SK-N-SH (cell line): ENCODE results near the gene OR10T2. TPM values are rescaled to one million over a fixed set of nuclear protein-coding genes. Genes with fewer than 3 reads are reported as not detected.

Source experiments
- CTCF ChIA-PET: fragments of 300-600, 350-600 bp; formaldehyde crosslinking; extraction: SDS; loops from one replicate; lab custom pipeline; 2021; lab: Yijun Ruan, JAX
- POLR2A ChIA-PET: fragments of 350-600 bp; sonication (Branson Sonifier 250); formaldehyde crosslinking; extraction: SDS; loops from one replicate; lab custom pipeline; 2020; ENCODE audit warnings: antibody characterized with exemption, inconsistent platforms; lab: Yijun Ruan, JAX
- DNase-seq: peaks from one replicate; pipeline ENCODE4 v3.0.0; 2012
- H2AFZ ChIP-seq: fragments of 200-600 bp; sonication (generic); 2 replicates; pipeline ENCODE4 v1.8.1; 2016; ENCODE audit warnings: antibody characterized with exemption, mild to moderate bottlenecking, low read depth
- H3F3A ChIP-seq: fragments of 200-600 bp; sonication (generic); replicated peaks from 2 replicates; pipeline ENCODE3; 2016; ENCODE audit warnings: antibody characterized with exemption, mild to moderate bottlenecking; ENCODE audit not compliant: insufficient read depth
- H3K27ac ChIP-seq, 2 experiments: fragments of 200-500 bp in 1 of 2; fragments of 200-600 bp in 1 of 2; sonication (Bioruptor generic) in 1 of 2; sonication (generic), shearing (Covaris generic) in 1 of 2; 2 replicates each; pipeline versions ENCODE4 v1.5.1 to v1.6.1; 2014 to 2016; ENCODE audit warnings: low read depth in 2 of 2, inconsistent platforms in 1 of 2, low read length in 1 of 2, mild to moderate bottlenecking in 1 of 2, mixed read lengths in 1 of 2
- H3K27me3 ChIP-seq: fragments of 200-600 bp; sonication (generic), shearing (Covaris generic); 2 replicates; pipeline ENCODE4 v1.6.1; 2016; ENCODE audit warnings: mixed run types; ENCODE audit not compliant: insufficient read depth
- H3K36me3 ChIP-seq, 2 experiments: fragments of 200-500 bp in 1 of 2; fragments of 200-600 bp in 1 of 2; sonication (Bioruptor generic) in 1 of 2; sonication (generic) in 1 of 2; replicated peaks in 1 of 2; 2 replicates each; pipeline versions ENCODE3 to v1.5.1; 2014 to 2016; ENCODE audit warnings: low read length in 1 of 2, mild to moderate bottlenecking in 1 of 2; ENCODE audit not compliant: insufficient read depth in 2 of 2, control insufficient read depth in 1 of 2
- H3K4me1 ChIP-seq, 2 experiments: fragments of 200-500 bp in 1 of 2; fragments of 200-600 bp in 1 of 2; sonication (Bioruptor generic) in 1 of 2; sonication (generic), shearing (Covaris generic) in 1 of 2; 2 replicates each; pipeline versions ENCODE4 v1.5.1 to v1.6.1; 2014 to 2016; ENCODE audit warnings: low read depth in 1 of 2, low read length in 1 of 2, mixed run types in 1 of 2; ENCODE audit not compliant: insufficient read depth in 2 of 2, control insufficient read depth in 1 of 2
- H3K4me2 ChIP-seq: fragments of 200-600 bp; sonication (generic), shearing (Covaris generic); 2 replicates; pipeline ENCODE4 v1.6.1; 2017; ENCODE audit warnings: mixed run types
- H3K4me3 ChIP-seq, 2 experiments: fragments of 200-500 bp in 1 of 2; fragments of 200-600 bp in 1 of 2; sonication (Bioruptor generic) in 1 of 2; sonication (generic), shearing (Covaris generic) in 1 of 2; 2 replicates each; pipeline versions ENCODE4 v1.5.1 to v1.8.1; 2014 to 2016; ENCODE audit warnings: low read depth in 2 of 2, inconsistent platforms in 1 of 2, low read length in 1 of 2, mild to moderate bottlenecking in 1 of 2, mixed read lengths in 1 of 2, moderate library complexity in 1 of 2
- H3K79me2 ChIP-seq: fragments of 200-600 bp; sonication (generic); 2 replicates; pipeline ENCODE4 v1.8.1; 2017; ENCODE audit warnings: mild to moderate bottlenecking; ENCODE audit not compliant: insufficient read depth
- H3K9ac ChIP-seq: fragments of 200-600 bp; sonication (generic); 2 replicates; pipeline ENCODE4 v1.6.1; 2017; ENCODE audit warnings: mixed run types
- H3K9me2 ChIP-seq: fragments of 200-600 bp; sonication (generic); 2 replicates; pipeline ENCODE4 v1.6.1; 2017; ENCODE audit warnings: mixed run types
- H3K9me3 ChIP-seq: fragments of 200-600 bp; sonication (generic); 2 replicates; pipeline ENCODE4 v1.6.1; 2017; ENCODE audit warnings: mixed run types, mild to moderate bottlenecking, moderate library complexity
- H4K20me1 ChIP-seq: fragments of 200-600 bp; sonication (generic); 2 replicates; pipeline ENCODE4 v1.6.1; 2017; ENCODE audit warnings: mild to moderate bottlenecking, mixed run types; ENCODE audit not compliant: insufficient read depth
- CTCF ChIP-seq: fragments of 200-600 bp; sonication (generic); IDR thresholded peaks from 2 replicates; pipeline ENCODE4 v1.6.1; 2017; ENCODE audit warnings: antibody characterized with exemption, mild to moderate bottlenecking, moderate library complexity
- ELF1 ChIP-seq: IDR thresholded peaks from 2 replicates; pipeline ENCODE4 v1.4.0; 2012
- EP300 ChIP-seq, 2 experiments: IDR thresholded peaks; 2 replicates each; pipeline versions ENCODE4 v1.4.0 to v1.6.1; 2012; ENCODE audit warnings: borderline replicate concordance in 1 of 2, low read depth in 1 of 2, low read length in 1 of 2
- EZH2phosphoT487 ChIP-seq: fragments of 200-600 bp; sonication (generic); IDR thresholded peaks from 2 replicates; pipeline ENCODE4 v1.6.1; 2017; ENCODE audit warnings: low read depth, mixed run types, mild to moderate bottlenecking, antibody characterized with exemption, moderate library complexity, borderline replicate concordance
- FOSL2 ChIP-seq: IDR thresholded peaks from 2 replicates; pipeline ENCODE4 v1.4.0; 2012; ENCODE audit warnings: low read depth, mild to moderate bottlenecking, moderate library complexity, borderline replicate concordance
- FOXJ3 ChIP-seq: sonication (generic); formaldehyde crosslinking; IDR thresholded peaks from 2 replicates; pipeline ENCODE4 v1.5.1; 2020; ENCODE audit warnings: mild to moderate bottlenecking, missing genetic modification reagents
- IRF3 ChIP-seq: fragments of 150-350 bp; IDR thresholded peaks from 2 replicates; pipeline ENCODE4 v1.6.1; 2016; ENCODE audit warnings: mild to moderate bottlenecking, low read depth, low read length
- JUND ChIP-seq: IDR thresholded peaks from 2 replicates; pipeline ENCODE4 v1.4.0; 2012
- NRF1 ChIP-seq: IDR thresholded peaks from 2 replicates; pipeline ENCODE4 v1.6.1; 2012; ENCODE audit warnings: low read depth, mild to moderate bottlenecking, low read length
- POLR2AphosphoS5 ChIP-seq: IDR thresholded peaks from 2 replicates; pipeline ENCODE4 v1.6.1; 2012; ENCODE audit warnings: low read depth, low read length
- RFX5 ChIP-seq: IDR thresholded peaks from 2 replicates; pipeline ENCODE4 v1.6.1; 2012; ENCODE audit warnings: mild to moderate bottlenecking, improper control_type of control experiment, low read length
- SIN3A ChIP-seq: IDR thresholded peaks from 2 replicates; pipeline ENCODE4 v1.6.1; 2012; ENCODE audit warnings: low read depth, mild to moderate bottlenecking, low read length, moderate library complexity, borderline replicate concordance
- TCF12 ChIP-seq: IDR thresholded peaks from 2 replicates; pipeline ENCODE4 v1.4.0; 2012
- USF2 ChIP-seq: fragments of 150-350 bp; IDR thresholded peaks from 2 replicates; pipeline ENCODE4 v1.6.1; 2017; ENCODE audit warnings: antibody characterized with exemption, low read length, low read depth, borderline replicate concordance
- WGBS: methylation state at CpG from one replicate; pipeline ENCODE4 v1.1.6; 2017; ENCODE audit warnings: low lambda C conversion rate; 5-methylcytosine and 5-hydroxymethylcytosine counted together
- polyA plus RNA-seq, 3 experiments: library from polyadenylated mRNA; depleted of rRNA; stranded (reverse); fragments of >200 nt; gene quantifications; 2 replicates each; pipeline ENCODE4 v1.2.3, GENCODE V29; 2012
- TF ChIP-seq, protein P1 (sequence below): IDR thresholded peaks from 2 replicates; pipeline ENCODE4 v1.4.0; 2012; ENCODE audit warnings: low read depth, borderline replicate concordance

Gene OR10T2
- polyA plus RNA-seq, 1 of the 3 experiments (the other 2 are of a cell fraction), result not detected

- H2AFZ ChIP-seq, result no peak within 1 kb of the TSS
- no peaks in the 10 kb centered on the region for H3K9me3 ChIP-seq
- H3K9me2 ChIP-seq, result no peaks in the 10 kb centered on the region
- H3K9ac ChIP-seq, result no peak within 1 kb of the TSS
- H3K79me2 ChIP-seq, result no peaks in the 10 kb centered on the region
- DNase-seq, result no peak
- CTCF ChIA-PET, result no interaction called here
- H3K27me3 ChIP-seq, result no peaks in the 10 kb centered on the region
- H3F3A ChIP-seq, result no peaks in the 10 kb centered on the region
- TF ChIP-seq EZH2phosphoT487, result no peak
- no peak for TF ChIP-seq EP300 (IDR thresholded peaks at IDR 0.05; ENCODE audit: borderline replicate concordance in 1 of 2, low read depth in 1 of 2, low read length in 1 of 2)
- TF ChIP-seq TCF12, result no peak
- TF ChIP-seq USF2, result no peak
- TF ChIP-seq ELF1, result no peak
- no peak for TF ChIP-seq CTCF
- no peak for TF ChIP-seq RFX5
- TF ChIP-seq JUND, result no peak
- TF ChIP-seq, protein P1, sequence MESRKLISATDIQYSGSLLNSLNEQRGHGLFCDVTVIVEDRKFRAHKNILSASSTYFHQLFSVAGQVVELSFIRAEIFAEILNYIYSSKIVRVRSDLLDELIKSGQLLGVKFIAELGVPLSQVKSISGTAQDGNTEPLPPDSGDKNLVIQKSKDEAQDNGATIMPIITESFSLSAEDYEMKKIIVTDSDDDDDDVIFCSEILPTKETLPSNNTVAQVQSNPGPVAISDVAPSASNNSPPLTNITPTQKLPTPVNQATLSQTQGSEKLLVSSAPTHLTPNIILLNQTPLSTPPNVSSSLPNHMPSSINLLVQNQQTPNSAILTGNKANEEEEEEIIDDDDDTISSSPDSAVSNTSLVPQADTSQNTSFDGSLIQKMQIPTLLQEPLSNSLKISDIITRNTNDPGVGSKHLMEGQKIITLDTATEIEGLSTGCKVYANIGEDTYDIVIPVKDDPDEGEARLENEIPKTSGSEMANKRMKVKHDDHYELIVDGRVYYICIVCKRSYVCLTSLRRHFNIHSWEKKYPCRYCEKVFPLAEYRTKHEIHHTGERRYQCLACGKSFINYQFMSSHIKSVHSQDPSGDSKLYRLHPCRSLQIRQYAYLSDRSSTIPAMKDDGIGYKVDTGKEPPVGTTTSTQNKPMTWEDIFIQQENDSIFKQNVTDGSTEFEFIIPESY, result no peak
- no peak for TF ChIP-seq FOSL2
- no peak for TF ChIP-seq IRF3
- TF ChIP-seq FOXJ3 (CRISPR knock-in tag), result no peak
- no peak for TF ChIP-seq POLR2AphosphoS5
- no peak for TF ChIP-seq NRF1
- no peak for TF ChIP-seq SIN3A
- no peaks in the 10 kb centered on the region for H3K36me3 ChIP-seq
- H3K4me3 ChIP-seq, result no peak within 1 kb of the TSS
- H4K20me1 ChIP-seq, result no peaks in the 10 kb centered on the region
- POLR2A ChIA-PET, result no interaction called here
- WGBS, result 0% methylated on average over 1 of the region's 1 CpG
- no peak within 1 kb of the TSS for H3K27ac ChIP-seq
- no peak within 1 kb of the TSS for H3K4me2 ChIP-seq
- H3K4me1 ChIP-seq, result no peaks in the 10 kb centered on the region
Observed at GRCh38 chr1:158426137-158426536, 26.9 kb upstream of the OR10T2 start, which contains the start of gene OR10K2. Gene OR10K2, minus strand, starts transcription at chr1:158426237. Its CDS starts 5,371 bp downstream, at chr1:158420866.
